Gastroesophageal sphincter (tissue), 4 donors: Measurements from ENCODE around the gene U2SURP. TPM values are rescaled to one million over a fixed set of nuclear protein-coding genes. Genes with fewer than 3 reads are reported as not detected.
A peak's percentile ranks its signal among the peaks of the same experiment; 100 is the strongest.

ENCODE experiments used
- ATAC-seq: fragments of 150-250 bp; one replicate; pipeline ENCODE4 v1.9.1; 2016; ENCODE audit warnings: mild to moderate bottlenecking, moderate library complexity
- H3K27ac ChIP-seq, 4 donors: fragments of 200-600 bp; sonication (generic) in 3 of 4; 1 replicate in 3 of 4; 2 replicates in 1 of 4; pipeline ENCODE4 v1.5.1; 2016 to 2019
- H3K27me3 ChIP-seq: fragments of 200-600 bp; sonication (generic); one replicate; pipeline ENCODE4 v1.5.1; 2019
- H3K36me3 ChIP-seq, 2 donors: fragments of 200-600 bp; sonication (generic); one replicate each; pipeline ENCODE4 v1.5.1; 2019; ENCODE audit warnings: control low read depth in 1 of 2
- H3K4me1 ChIP-seq, 3 donors: fragments of 200-600 bp; sonication (generic); 1 replicate in 2 of 3; 2 replicates in 1 of 3; pipeline ENCODE4 v1.5.1; 2016 to 2019; ENCODE audit warnings: control low read depth in 2 of 3
- H3K4me3 ChIP-seq, 2 donors: fragments of 200-600 bp; sonication (generic); one replicate each; pipeline ENCODE4 v1.5.1; 2019; ENCODE audit warnings: mild to moderate bottlenecking in 1 of 2, moderate library complexity in 1 of 2
- H3K9me3 ChIP-seq, 3 donors: fragments of 200-600 bp; sonication (generic); one replicate each; pipeline ENCODE4 v1.5.1; 2017 to 2019; ENCODE audit warnings: control low read depth in 2 of 3
- CTCF ChIP-seq, 4 experiments: fragments of 200-600 bp in 2 of 4; fragments of 450-650 bp in 2 of 4; sonication (generic) in 1 of 4; IDR thresholded peaks; one replicate each; pipeline ENCODE4 v1.5.1; 2017 to 2019; ENCODE audit warnings: antibody characterized with exemption in 4 of 4, mild to moderate bottlenecking in 2 of 4, moderate library complexity in 2 of 4
- EP300 ChIP-seq: sonication (generic); formaldehyde crosslinking; IDR thresholded peaks from one replicate; pipeline ENCODE4 v1.6.1; 2017; ENCODE audit warnings: antibody characterized with exemption, mild to moderate bottlenecking
- POLR2A ChIP-seq, 2 donors: fragments of 450-650 bp; IDR thresholded peaks; one replicate each; pipeline ENCODE4 v1.6.1; 2017; ENCODE audit warnings: antibody characterized with exemption in 2 of 2, mild to moderate bottlenecking in 2 of 2, moderate library complexity in 1 of 2
- POLR2AphosphoS5 ChIP-seq: sonication (generic); formaldehyde crosslinking; IDR thresholded peaks from one replicate; pipeline ENCODE4 v1.6.1; 2017; ENCODE audit warnings: antibody characterized with exemption
- WGBS, 2 donors: methylation state at CpG; one replicate each; pipeline ENCODE4 v1.1.5; 2018; ENCODE audit warnings: low coverage in 1 of 2; 5-methylcytosine and 5-hydroxymethylcytosine counted together
- total RNA-seq, 4 donors: library from RNA; depleted of rRNA; stranded (reverse); fragments of >200 nt; gene quantifications; one replicate each; pipeline ENCODE4 v1.1.0, GENCODE V29; 2016

Gene U2SURP
- 100 to 1,000 TPM in 1 of 4 donors, 10 to 100 TPM in 3; 40.5 to 111 (median 60.4) TPM for total RNA-seq

DNA sequence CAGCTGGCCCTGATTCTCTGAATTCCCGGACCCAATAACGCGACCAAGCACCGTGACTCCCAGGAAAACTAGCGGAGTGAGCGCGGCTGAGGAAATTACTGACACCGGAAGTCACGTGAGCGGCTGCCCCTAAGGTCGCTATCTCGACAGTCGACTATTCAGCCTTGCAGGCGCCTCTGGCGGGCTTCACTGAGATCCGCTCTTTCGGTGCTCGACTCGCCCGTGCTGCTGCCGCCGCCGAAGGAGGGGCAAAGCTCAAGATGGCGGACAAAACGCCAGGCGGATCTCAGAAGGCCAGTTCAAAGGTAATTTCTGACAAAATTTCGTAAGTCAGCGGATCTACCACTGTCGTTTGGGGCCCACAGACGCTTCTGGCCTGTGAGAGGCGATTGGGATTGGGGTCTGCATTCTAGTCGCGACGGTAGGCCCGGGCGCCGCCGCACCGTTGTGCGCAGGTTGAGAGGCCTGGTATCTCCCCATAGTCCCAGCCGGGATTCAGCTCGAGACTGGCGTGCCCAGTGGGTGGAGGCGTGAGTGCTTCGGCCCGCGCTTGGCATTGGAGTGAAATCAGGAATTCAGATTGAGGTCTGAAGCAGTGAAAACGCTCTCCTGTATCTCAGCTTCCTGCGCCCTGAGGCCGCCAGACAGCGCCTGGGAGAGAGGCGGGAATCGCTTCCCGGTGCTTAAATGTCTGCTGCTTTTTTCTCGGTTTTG lies at the start of gene U2SURP:
Gene U2SURP (plus strand): TSS at position 202 of the 714 bp plus-strand sequence. CDS start 59 bp downstream, at position 261.
- WGBS, 2 donors = 0% methylated on average over 4 of the region's 55 CpGs
- no peaks in the 10 kb centered on the region for H3K9me3 ChIP-seq
- no peaks in the 10 kb centered on the region for H3K27me3 ChIP-seq
- peak; percentile 88 for TF ChIP-seq POLR2AphosphoS5
- TF ChIP-seq EP300 = no peak
- TF ChIP-seq POLR2A (IDR thresholded peaks at IDR 0.05) = peak; percentile 45 to 57
- TF ChIP-seq CTCF (IDR thresholded peaks at IDR 0.05) = peak in 3 of 4 experiments; percentile 16 to 54 (median 45)
- peaks cover 3 to 75% (median 14%) of the 10 kb centered on the region in 3 donors for H3K4me1 ChIP-seq
- peak within 1 kb of the TSS; percentile 81 to 95 (median 92) for H3K27ac ChIP-seq
- peak; percentile 97 for ATAC-seq
- H3K36me3 ChIP-seq = no peaks in the 10 kb centered on the region
- H3K4me3 ChIP-seq = peak within 1 kb of the TSS; percentile 75 to 85

DNA sequence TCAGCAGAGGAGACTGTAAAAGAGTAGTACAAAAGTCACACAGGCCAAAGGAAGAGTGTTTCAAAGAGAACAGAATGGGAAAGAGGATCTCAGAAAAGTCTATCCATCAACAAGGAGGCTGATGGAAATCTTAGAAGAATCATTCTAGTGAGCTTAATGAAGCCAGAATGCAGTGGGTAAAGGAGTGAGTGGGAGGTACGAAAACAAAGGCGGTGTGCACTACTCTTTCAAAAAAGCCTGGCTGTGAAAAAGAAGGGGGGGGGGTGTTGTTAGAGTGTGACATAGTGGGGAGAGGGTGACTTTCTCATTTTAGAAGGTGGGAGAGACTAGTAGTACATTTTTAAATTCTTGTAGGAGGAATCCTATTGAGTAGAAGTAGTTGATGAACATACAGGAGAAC lies 49.6 kb upstream of the U2SURP start:
- WGBS, 2 donors = 83 to 92% methylated on average over 2 of the region's 2 CpGs
- no peaks in the 10 kb centered on the region for H3K9me3 ChIP-seq
- ATAC-seq = no peak

GRCh38 chr3:142952272-142953193 lies 48.8 kb upstream of the U2SURP start:
- H3K27me3 ChIP-seq = peaks cover 30% of the 10 kb centered on the region
- no peak for TF ChIP-seq POLR2A (IDR thresholded peaks at IDR 0.05)
- WGBS, 2 donors = 59 to 87% methylated on average over 4 of the region's 8 CpGs
- H3K27ac ChIP-seq = no peak overlapping the region
- peaks cover 0 to 1% (median 0%) of the 10 kb centered on the region in 3 donors for H3K4me1 ChIP-seq
- no peak overlapping the region for H3K4me3 ChIP-seq
- no peaks in the 10 kb centered on the region for H3K9me3 ChIP-seq
- no peaks in the 10 kb centered on the region for H3K36me3 ChIP-seq
- ATAC-seq = no peak

More for the DNA sequence above, 49.6 kb upstream of the U2SURP start:
- no peak overlapping the region for H3K27ac ChIP-seq
- peaks cover 0 to 6% (median 0%) of the 10 kb centered on the region in 3 donors for H3K4me1 ChIP-seq
- TF ChIP-seq EP300 = no peak
- no peak for TF ChIP-seq POLR2AphosphoS5
- TF ChIP-seq CTCF (IDR thresholded peaks at IDR 0.05) = no peak
- no peak for TF ChIP-seq POLR2A (IDR thresholded peaks at IDR 0.05)
- H3K4me3 ChIP-seq = no peak overlapping the region
- H3K36me3 ChIP-seq = no peaks in the 10 kb centered on the region
- H3K27me3 ChIP-seq = peaks cover 37% of the 10 kb centered on the region

GRCh38 chr3:142953443-142953842 lies 47.9 kb upstream of the U2SURP start:
- 85 to 100% methylated on average over 1 to 3 of the region's 3 CpGs for WGBS, 2 donors
- ATAC-seq = no peak
- no peaks in the 10 kb centered on the region for H3K36me3 ChIP-seq
- no peak overlapping the region for H3K4me3 ChIP-seq
- TF ChIP-seq EP300 = no peak
- TF ChIP-seq POLR2A (IDR thresholded peaks at IDR 0.05) = no peak
- no peak for TF ChIP-seq POLR2AphosphoS5
- no peak for TF ChIP-seq CTCF (IDR thresholded peaks at IDR 0.05)
- no peaks in the 10 kb centered on the region for H3K9me3 ChIP-seq
- H3K4me1 ChIP-seq = no peaks in the 10 kb centered on the region
- H3K27ac ChIP-seq = no peak overlapping the region
- peaks cover 30% of the 10 kb centered on the region for H3K27me3 ChIP-seq

DNA sequence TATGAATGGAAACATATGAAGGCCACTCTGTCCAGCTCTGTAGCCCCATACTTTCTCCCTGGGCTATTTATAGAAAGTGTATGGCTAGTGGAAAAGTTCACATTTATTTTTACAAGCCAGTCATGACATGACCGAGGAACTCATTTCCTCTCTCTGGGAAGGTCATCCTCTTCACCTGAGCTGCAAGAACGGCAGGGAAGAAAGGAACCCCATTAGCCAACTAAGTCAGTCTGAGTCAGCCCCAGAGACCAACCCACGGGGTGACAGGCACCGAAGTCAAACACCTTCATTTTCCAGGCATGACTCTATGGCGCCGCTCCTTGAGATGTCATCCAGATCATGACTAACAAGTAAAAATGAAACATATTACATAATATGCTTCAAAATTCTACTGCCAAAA lies 42.7 kb upstream of the U2SURP start:
- TF ChIP-seq POLR2A (IDR thresholded peaks at IDR 0.05) = no peak
- TF ChIP-seq POLR2AphosphoS5 = no peak
- TF ChIP-seq EP300 = no peak
- TF ChIP-seq CTCF (IDR thresholded peaks at IDR 0.05) = no peak
- Histone ChIP-seq H3K9me3 (no peaks in the 10 kb centered on the region), H3K4me1 (peaks cover 0 to 10% (median 0%) of the 10 kb centered on the region in 3 donors), H3K36me3 (no peaks in the 10 kb centered on the region), H3K27me3 (peaks cover 50% of the 10 kb centered on the region), H3K27ac (no peak overlapping the region), H3K4me3 (no peak overlapping the region)
- no peak for ATAC-seq
- whole genome bisulfite sequencing, 2 donors = 44 to 77% methylated on average over 3 to 6 of the region's 6 CpGs
